ENCODE results near the gene EN2. TPM values are rescaled to one million over a fixed set of nuclear protein-coding genes. Genes with fewer than 3 reads are reported as not detected.

The EN2 gene
- total RNA-seq, 2 donors from 2014 or later: 0.45 TPM; not detected in 1

DNA sequence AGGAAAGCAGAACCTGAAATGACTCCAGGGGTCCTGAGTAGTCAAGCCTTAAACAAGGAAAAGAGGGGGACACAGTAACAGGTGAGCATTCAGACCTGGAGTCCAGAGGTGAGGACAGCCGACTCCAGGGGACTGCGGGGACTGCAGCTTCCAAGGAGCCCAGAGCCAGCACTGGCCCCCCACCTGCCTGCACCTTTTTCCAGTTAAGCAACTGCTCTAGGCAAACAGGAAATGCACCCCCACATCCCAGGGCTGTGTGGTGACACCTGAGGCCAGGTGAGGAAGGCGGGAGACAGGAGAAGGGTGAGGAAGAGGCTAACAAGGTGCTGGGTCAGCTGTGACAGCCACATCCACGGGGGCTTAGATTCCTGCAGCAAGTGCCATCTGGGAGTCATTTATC lies 20.1 kb upstream of the EN2 start:
- 72% methylated on average over 4 of the region's 4 CpGs for WGBS
- H3K27me3 ChIP-seq (replicated peaks; ENCODE audit: insufficient read depth): peaks cover 19% of the 10 kb centered on the region
- intact Hi-C loops (cut with DNase I): no loop called here

DNA sequence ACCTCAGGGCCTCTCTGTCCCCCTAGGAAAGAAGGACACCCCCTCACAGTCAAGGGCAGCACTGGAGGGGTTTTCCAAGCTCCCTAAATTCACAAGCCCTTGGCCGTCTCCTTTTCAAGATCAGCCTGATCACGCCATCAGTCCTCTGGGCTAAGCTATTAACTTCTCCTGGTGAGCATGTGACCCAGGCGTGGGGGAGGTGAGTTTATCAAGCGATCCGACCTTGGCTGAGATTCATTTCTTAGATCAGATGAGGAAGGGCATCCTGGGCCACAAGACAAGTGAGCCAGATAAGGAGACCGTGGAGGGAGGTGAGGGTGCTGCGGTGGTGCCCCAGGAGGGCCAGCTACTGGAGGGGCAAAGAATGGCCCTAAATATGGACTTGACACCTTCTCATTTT lies 19.2 kb upstream of the EN2 start:
- Histone ChIP-seq H3K9me3 (no peaks in the 10 kb centered on the region), H3K27me3 (replicated peaks; ENCODE audit: insufficient read depth) (peaks cover 19% of the 10 kb centered on the region), H3K4me1 (replicated peaks) (no peaks in the 10 kb centered on the region), H3K27ac (no peak overlapping the region), H3K4me3 (no peak overlapping the region), H3K36me3 (no peaks in the 10 kb centered on the region)
- WGBS: 36% methylated on average over 7 of the region's 7 CpGs
- DNase-seq (ENCODE audit: low spot score): no peak
- intact Hi-C loops (cut with DNase I): no loop called here
- no peak for TF ChIP-seq POLR2A (IDR thresholded peaks at IDR 0.05)
- TF ChIP-seq, protein P1, sequence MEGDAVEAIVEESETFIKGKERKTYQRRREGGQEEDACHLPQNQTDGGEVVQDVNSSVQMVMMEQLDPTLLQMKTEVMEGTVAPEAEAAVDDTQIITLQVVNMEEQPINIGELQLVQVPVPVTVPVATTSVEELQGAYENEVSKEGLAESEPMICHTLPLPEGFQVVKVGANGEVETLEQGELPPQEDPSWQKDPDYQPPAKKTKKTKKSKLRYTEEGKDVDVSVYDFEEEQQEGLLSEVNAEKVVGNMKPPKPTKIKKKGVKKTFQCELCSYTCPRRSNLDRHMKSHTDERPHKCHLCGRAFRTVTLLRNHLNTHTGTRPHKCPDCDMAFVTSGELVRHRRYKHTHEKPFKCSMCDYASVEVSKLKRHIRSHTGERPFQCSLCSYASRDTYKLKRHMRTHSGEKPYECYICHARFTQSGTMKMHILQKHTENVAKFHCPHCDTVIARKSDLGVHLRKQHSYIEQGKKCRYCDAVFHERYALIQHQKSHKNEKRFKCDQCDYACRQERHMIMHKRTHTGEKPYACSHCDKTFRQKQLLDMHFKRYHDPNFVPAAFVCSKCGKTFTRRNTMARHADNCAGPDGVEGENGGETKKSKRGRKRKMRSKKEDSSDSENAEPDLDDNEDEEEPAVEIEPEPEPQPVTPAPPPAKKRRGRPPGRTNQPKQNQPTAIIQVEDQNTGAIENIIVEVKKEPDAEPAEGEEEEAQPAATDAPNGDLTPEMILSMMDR (IDR thresholded peaks at IDR 0.05): no peak
- TF ChIP-seq POLR2AphosphoS5 (IDR thresholded peaks at IDR 0.05): no peak

More for the DNA sequence above, 20.1 kb upstream of the EN2 start:
- TF ChIP-seq, protein P1 (IDR thresholded peaks at IDR 0.05): no peak
- TF ChIP-seq POLR2AphosphoS5 (IDR thresholded peaks at IDR 0.05): no peak
- no peak for TF ChIP-seq POLR2A (IDR thresholded peaks at IDR 0.05)
- H3K9me3 ChIP-seq: no peaks in the 10 kb centered on the region
- no peaks in the 10 kb centered on the region for H3K4me1 ChIP-seq (replicated peaks)
- DNase-seq (ENCODE audit: low spot score): no peak
- H3K27ac ChIP-seq: no peak overlapping the region
- no peak overlapping the region for H3K4me3 ChIP-seq
- H3K36me3 ChIP-seq: no peaks in the 10 kb centered on the region

DNA sequence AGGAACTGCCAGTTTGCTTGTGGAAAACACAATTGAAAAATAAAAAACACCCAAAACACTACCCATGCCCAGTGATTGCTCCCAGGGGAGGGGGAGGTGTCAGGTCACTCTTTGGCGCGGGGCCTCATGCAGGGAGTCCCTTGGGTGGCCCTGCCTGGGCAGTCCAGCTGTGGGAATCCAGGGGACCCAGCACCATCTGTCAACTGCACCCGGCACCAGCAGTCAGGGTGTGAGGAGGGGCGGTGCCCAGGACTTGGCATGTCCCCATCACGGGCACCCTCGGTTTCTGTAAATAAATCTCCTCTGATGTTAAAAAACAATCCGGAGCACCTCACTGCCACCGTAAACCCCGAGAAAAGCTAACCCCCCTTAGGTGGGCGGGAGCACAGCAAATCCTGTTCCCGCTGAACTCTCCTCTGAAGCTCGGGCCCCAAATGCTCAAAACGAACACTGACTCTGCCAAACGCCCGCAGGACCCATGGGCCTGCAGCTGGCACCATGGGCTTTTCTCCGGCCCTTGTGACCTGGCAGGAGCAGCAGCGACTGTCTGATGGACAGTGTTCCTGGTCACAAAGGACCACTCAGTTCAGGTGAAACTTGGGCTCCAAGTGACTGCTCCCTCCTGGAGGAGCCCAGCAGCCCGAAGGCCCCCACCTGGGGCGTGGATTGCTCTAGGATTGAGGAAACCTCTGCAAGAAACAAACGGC lies 18.5 kb upstream of the EN2 start:
- no peak for DNase-seq (ENCODE audit: low spot score)
- H3K36me3 ChIP-seq: no peaks in the 10 kb centered on the region
- no peaks in the 10 kb centered on the region for H3K9me3 ChIP-seq
- H3K4me1 ChIP-seq (replicated peaks): no peaks in the 10 kb centered on the region
- H3K4me3 ChIP-seq: no peak overlapping the region
- TF ChIP-seq, protein P1 (IDR thresholded peaks at IDR 0.05): no peak
- no peak for TF ChIP-seq POLR2AphosphoS5 (IDR thresholded peaks at IDR 0.05)
- intact Hi-C loops (cut with DNase I): no loop called here
- H3K27me3 ChIP-seq (replicated peaks; ENCODE audit: insufficient read depth): peaks cover 19% of the 10 kb centered on the region
- no peak overlapping the region for H3K27ac ChIP-seq
- WGBS: 49% methylated on average over 20 of the region's 20 CpGs

DNA sequence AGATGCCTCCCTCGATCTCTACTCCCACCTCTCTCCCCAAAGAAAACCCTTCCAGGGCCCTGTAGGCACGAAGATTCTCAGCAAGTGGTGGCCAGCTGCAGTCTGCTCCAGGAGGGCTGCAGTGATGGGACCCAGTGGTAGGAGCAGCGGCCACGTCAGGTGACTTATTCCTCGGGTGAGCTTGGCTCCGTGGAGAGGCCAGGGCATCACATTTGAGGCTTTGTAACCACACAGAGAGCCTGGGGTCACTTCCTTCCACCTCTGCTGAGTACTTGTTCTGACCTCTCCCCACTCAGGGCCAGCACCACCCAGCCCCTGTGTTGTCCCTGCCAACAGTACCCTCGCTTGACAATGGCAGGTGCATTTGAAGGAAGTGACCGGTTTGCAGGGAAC lies 17.9 kb upstream of the EN2 start:
- H3K4me1 ChIP-seq (replicated peaks): no peaks in the 10 kb centered on the region
- no peaks in the 10 kb centered on the region for H3K9me3 ChIP-seq
- intact Hi-C loops (cut with DNase I): no loop called here
- H3K27ac ChIP-seq: no peak overlapping the region
- no peak for DNase-seq (ENCODE audit: low spot score)
- H3K36me3 ChIP-seq: no peaks in the 10 kb centered on the region
- no peak overlapping the region for H3K4me3 ChIP-seq
- TF ChIP-seq, protein P1 (IDR thresholded peaks at IDR 0.05): no peak
- TF ChIP-seq POLR2A (IDR thresholded peaks at IDR 0.05): no peak
- TF ChIP-seq POLR2AphosphoS5 (IDR thresholded peaks at IDR 0.05): no peak
- peaks cover 19% of the 10 kb centered on the region for H3K27me3 ChIP-seq (replicated peaks; ENCODE audit: insufficient read depth)
- WGBS: 62% methylated on average over 8 of the region's 8 CpGs

DNA sequence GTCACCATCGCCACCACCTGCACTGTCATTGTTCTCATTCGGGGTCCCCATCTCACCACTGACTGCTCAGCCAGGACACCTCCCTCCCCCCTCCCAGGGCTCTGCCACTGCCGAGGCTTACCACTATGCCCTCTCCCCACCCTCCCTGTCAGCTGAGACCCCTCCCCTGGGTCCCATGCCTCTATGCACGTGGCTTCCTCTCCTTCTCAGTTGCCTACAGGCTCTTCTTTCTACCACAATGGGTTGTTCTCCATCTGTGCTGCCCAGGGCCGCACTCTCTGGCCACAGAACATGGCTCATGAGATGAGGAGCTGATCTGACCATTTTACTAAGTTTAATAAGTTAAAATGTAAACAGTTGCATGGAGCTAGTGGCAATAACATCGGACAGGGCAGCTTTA lies 16.1 kb upstream of the EN2 start:
- no peaks in the 10 kb centered on the region for H3K36me3 ChIP-seq
- no peak overlapping the region for H3K27ac ChIP-seq
- H3K4me1 ChIP-seq (replicated peaks): no peaks in the 10 kb centered on the region
- no peaks in the 10 kb centered on the region for H3K9me3 ChIP-seq
- TF ChIP-seq, protein P1 (IDR thresholded peaks at IDR 0.05): no peak
- no peak for TF ChIP-seq POLR2AphosphoS5 (IDR thresholded peaks at IDR 0.05)
- intact Hi-C loops (cut with DNase I): no loop called here
- peaks cover 19% of the 10 kb centered on the region for H3K27me3 ChIP-seq (replicated peaks; ENCODE audit: insufficient read depth)
- 57% methylated on average over 6 of the region's 6 CpGs for WGBS
- H3K4me3 ChIP-seq: no peak overlapping the region
- no peak for DNase-seq (ENCODE audit: low spot score)

All from prostate gland (tissue), 2 donors.